ENCODE data around the gene RABL3.

DNA sequence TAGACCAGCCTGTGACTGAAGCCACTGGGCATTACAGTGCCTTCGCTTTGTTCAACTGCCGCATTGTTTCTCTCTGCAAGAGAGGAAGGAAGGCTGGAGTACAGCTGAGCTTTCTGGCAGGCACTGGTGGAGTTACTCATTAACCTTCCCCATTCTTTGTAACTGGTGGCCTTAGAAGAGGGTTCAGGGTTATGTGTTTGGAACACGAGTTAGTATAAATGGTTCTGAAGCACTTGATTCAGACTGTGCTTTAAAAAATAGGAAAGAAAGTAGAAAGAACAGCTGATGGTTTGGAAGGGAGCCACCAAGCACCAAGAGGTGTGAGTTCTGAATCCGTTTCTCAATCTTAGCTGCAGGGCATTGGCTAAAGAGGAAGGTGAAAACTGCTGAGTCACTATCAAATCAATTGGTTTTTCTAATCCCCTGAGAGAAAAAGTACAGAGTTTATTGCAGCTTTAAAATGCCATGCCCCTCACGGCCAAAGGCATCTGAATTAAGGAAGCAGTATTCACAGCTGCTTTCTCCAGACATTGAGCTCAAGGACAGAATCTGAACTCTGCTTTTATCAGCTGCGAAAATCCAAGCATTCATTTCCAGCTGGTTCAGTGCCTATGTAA is 63.9 kb downstream of the RABL3 start:
- TF ChIP-seq, protein P1, sequence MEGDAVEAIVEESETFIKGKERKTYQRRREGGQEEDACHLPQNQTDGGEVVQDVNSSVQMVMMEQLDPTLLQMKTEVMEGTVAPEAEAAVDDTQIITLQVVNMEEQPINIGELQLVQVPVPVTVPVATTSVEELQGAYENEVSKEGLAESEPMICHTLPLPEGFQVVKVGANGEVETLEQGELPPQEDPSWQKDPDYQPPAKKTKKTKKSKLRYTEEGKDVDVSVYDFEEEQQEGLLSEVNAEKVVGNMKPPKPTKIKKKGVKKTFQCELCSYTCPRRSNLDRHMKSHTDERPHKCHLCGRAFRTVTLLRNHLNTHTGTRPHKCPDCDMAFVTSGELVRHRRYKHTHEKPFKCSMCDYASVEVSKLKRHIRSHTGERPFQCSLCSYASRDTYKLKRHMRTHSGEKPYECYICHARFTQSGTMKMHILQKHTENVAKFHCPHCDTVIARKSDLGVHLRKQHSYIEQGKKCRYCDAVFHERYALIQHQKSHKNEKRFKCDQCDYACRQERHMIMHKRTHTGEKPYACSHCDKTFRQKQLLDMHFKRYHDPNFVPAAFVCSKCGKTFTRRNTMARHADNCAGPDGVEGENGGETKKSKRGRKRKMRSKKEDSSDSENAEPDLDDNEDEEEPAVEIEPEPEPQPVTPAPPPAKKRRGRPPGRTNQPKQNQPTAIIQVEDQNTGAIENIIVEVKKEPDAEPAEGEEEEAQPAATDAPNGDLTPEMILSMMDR (IDR thresholded peaks at IDR 0.05) = no peak
- TF ChIP-seq EZH2 (IDR thresholded peaks at IDR 0.05) = no peak

Data from neural progenitor cell (in vitro differentiated cells).